Natural killer cell (primary cell): ENCODE results near the gene BTBD3. TPM values are rescaled to one million over a fixed set of nuclear protein-coding genes. Genes with fewer than 3 reads are reported as not detected.

ENCODE experiments used
- ATAC-seq, 3 donors: fragments of 150-1000 bp in 2 of 3; fragments of 200-7000 bp in 1 of 3; cut with Tn5 transposase; 1 replicate in 1 of 3; 2 replicates in 2 of 3; pipeline ENCODE4 v1.10.0; 2021; ENCODE audit warnings: mild to moderate bottlenecking in 2 of 3, moderate library complexity in 2 of 3
- DNase-seq, 2 donors: peaks; one replicate each; pipeline versions ENCODE4 v3.0.0 to v3.0.0-alpha.2; 2013 to 2021; ENCODE audit warnings: mixed read lengths in 1 of 2
- H3K27ac ChIP-seq: one replicate; pipeline ENCODE4 v1.5.1; 2013; ENCODE audit warnings: mild to moderate bottlenecking, low read length
- H3K27me3 ChIP-seq: one replicate; pipeline ENCODE4 v1.6.1; 2013; ENCODE audit warnings: low read length; ENCODE audit not compliant: control insufficient read depth, insufficient read depth
- H3K36me3 ChIP-seq: one replicate; pipeline ENCODE4 v1.6.1; 2013; ENCODE audit warnings: low read length; ENCODE audit not compliant: control insufficient read depth, insufficient read depth
- H3K4me1 ChIP-seq: one replicate; pipeline ENCODE4 v1.6.1; 2013; ENCODE audit warnings: low read length; ENCODE audit not compliant: control insufficient read depth, insufficient read depth
- H3K4me3 ChIP-seq: one replicate; pipeline ENCODE4 v1.5.1; 2013; ENCODE audit warnings: low read length
- H3K9me3 ChIP-seq: one replicate; pipeline ENCODE4 v1.6.1; 2013; ENCODE audit warnings: low read length; ENCODE audit not compliant: control insufficient read depth, insufficient read depth
- H3K27ac Mint-ChIP-seq, 2 donors: one replicate each; pipeline ENCODE4 v1.8.0; 2022; ENCODE audit warnings: mild to moderate bottlenecking in 2 of 2, mixed read lengths in 2 of 2, moderate library complexity in 1 of 2
- H3K27me3 Mint-ChIP-seq, 2 donors: one replicate each; pipeline ENCODE4 v1.8.0; 2022; ENCODE audit warnings: low read depth in 2 of 2, mixed read lengths in 2 of 2
- H3K36me3 Mint-ChIP-seq: one replicate; pipeline ENCODE4 v1.8.0; 2022; ENCODE audit warnings: mixed read lengths
- H3K4me1 Mint-ChIP-seq, 2 donors: one replicate each; pipeline ENCODE4 v1.8.0; 2022; ENCODE audit warnings: mixed read lengths in 2 of 2
- H3K4me3 Mint-ChIP-seq: one replicate; pipeline ENCODE4 v1.8.0; 2022; ENCODE audit warnings: mild to moderate bottlenecking, moderate library complexity, mixed read lengths
- H3K9me3 Mint-ChIP-seq, 2 donors: one replicate each; pipeline ENCODE4 v1.8.0; 2022; ENCODE audit warnings: mixed read lengths in 2 of 2
- WGBS: methylation state at CpG from one replicate; pipeline ENCODE4 v1.1.7; 2013; ENCODE audit warnings: missing lambda C conversion rate; ENCODE audit not compliant: insufficient coverage; 5-methylcytosine and 5-hydroxymethylcytosine counted together
- intact Hi-C: fragments of 100-400 bp; cut with micrococcal nuclease; formaldehyde crosslinking; loops from one replicate; pipeline ENCODE4 v1.14.2; 2022
- total RNA-seq, 4 donors: library from RNA; stranded (reverse); fragments of 120-200 nt in 1 of 4; gene quantifications; one replicate each; pipeline versions ENCODE4 v1.2.3 to v1.2.4, GENCODE V29; 2013 to 2022
- TF ChIP-seq, protein P1 (sequence below): fragments of 200-600 bp; IDR thresholded peaks from one replicate; pipeline ENCODE4 v1.8.0; 2022; ENCODE audit warnings: antibody characterized with exemption

Gene BTBD3
- total RNA-seq, 3 donors from 2014 or later (not counting 1 experiment from before 2014, with no cell fraction given), result 2.2 to 5.3 (median 3.8) TPM

DNA sequence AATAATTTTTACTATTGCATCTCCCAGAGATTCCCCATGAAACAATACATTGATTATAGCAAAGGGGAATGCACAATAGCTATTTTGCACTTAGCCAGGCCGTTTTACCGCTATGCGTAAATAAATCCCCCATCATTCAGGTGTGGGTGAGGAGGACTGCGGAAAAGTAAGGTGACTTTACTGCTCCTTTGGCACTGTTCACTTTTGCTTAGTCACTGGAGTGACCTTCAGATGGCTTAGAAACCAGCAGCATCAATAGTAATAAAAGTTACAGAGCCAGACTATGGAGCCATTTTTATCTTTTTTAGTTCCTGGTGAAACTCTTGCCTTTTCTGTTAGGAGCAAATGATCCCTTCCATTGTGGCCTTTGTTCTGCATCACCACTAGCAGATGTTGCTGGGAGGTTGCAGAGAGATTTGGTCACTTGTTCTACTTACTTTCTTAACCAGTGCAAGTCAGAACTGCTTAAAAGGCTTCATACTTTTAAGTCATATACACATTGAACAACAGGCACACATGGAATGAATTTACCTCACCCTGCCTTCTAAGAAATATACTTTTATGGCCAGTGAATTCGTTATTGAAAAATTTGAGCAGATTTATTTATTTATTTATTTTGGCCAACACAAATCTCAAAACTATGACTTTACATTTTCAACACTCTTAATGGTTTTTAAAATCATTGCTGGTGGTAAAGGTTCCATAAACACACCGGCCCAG lies 12.1 kb upstream of the BTBD3 start:
- H3K4me3 ChIP-seq, result no peak overlapping the region
- no peaks in the 10 kb centered on the region for H3K4me1 ChIP-seq
- no peaks in the 10 kb centered on the region for H3K27me3 Mint-ChIP-seq
- WGBS, result 99% methylated on average over 4 of the region's 6 CpGs
- TF ChIP-seq, protein P1, sequence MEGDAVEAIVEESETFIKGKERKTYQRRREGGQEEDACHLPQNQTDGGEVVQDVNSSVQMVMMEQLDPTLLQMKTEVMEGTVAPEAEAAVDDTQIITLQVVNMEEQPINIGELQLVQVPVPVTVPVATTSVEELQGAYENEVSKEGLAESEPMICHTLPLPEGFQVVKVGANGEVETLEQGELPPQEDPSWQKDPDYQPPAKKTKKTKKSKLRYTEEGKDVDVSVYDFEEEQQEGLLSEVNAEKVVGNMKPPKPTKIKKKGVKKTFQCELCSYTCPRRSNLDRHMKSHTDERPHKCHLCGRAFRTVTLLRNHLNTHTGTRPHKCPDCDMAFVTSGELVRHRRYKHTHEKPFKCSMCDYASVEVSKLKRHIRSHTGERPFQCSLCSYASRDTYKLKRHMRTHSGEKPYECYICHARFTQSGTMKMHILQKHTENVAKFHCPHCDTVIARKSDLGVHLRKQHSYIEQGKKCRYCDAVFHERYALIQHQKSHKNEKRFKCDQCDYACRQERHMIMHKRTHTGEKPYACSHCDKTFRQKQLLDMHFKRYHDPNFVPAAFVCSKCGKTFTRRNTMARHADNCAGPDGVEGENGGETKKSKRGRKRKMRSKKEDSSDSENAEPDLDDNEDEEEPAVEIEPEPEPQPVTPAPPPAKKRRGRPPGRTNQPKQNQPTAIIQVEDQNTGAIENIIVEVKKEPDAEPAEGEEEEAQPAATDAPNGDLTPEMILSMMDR, result no peak
- intact Hi-C loops, result no loop called here
- H3K36me3 Mint-ChIP-seq, result no peaks in the 10 kb centered on the region
- peaks cover 0 to 4% of the 10 kb centered on the region in 2 donors for H3K9me3 Mint-ChIP-seq
- no peaks in the 10 kb centered on the region for H3K27me3 ChIP-seq
- no peak overlapping the region for H3K27ac Mint-ChIP-seq
- no peak overlapping the region for H3K27ac ChIP-seq
- H3K36me3 ChIP-seq, result no peaks in the 10 kb centered on the region
- H3K4me1 Mint-ChIP-seq, result no peaks in the 10 kb centered on the region
- DNase-seq, result no peak
- no peak overlapping the region for H3K4me3 Mint-ChIP-seq
- no peak for ATAC-seq
- no peaks in the 10 kb centered on the region for H3K9me3 ChIP-seq

DNA sequence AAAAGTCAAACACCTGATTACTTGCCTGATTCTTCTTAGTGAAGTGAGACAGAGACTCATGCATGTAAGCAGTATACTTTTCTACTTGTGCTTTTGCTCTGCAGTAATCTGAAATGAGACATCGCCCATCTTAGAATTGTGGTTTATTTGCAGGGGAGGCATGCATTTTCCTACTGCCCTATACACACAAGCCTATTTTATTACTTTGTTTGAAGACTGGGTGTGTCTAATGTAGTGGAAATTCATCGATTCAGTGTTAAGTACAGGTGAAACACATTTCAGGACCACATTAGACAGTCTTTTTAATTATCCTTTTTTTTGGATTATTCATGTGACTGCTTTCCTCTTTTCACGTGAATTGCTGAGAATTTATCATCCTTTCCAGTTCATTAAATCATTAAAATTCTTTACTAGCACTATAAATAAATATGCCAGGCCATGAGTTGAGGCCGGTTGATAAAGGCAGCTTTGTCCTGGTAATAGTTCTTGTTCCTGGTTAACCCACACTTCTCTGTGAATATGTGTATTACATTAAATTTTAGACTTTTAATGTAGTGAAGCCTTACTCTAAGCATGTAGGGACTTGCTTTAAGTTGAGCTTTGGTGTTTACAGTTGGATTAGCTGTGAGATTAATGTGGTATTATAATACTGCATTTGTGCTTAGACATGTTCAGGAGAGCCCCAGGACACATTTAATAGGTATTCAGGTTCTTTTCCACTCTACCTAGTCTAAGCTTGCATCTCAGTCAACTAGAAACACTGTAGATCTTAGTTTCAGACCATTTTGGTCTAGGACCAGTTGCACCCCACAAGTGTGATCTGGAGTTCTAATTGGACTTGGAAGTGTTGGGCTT lies 10.8 kb upstream of the BTBD3 start:
- ATAC-seq, result no peak
- H3K4me1 Mint-ChIP-seq, result peaks cover 0 to 3% of the 10 kb centered on the region in 2 donors
- WGBS, result 78% methylated on average over 1 of the region's 4 CpGs

DNA sequence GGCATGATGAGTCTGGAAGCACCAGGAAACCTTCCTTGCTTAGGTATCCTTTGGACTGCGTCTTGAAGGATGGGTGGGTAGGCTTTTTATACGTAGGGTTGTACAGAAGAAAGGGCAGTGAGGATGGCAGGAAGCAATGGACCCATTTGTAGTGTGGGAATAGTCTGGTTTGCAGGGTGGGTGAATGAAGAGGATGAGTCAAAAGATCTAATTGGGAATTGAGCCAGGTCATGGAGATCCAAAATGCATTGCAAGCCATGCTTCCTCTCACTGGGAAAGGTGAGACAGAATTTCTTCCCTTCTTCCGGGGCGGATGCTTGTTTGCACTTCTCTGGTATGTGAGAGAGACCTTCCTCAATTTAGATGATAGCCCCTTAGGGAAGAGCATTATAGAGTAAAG lies 10.1 kb upstream of the BTBD3 start:
- Mint-ChIP-seq H3K4me1 (peaks cover 0 to 8% of the 10 kb centered on the region in 2 donors), H3K27me3 (no peaks in the 10 kb centered on the region), H3K4me3 (no peak overlapping the region), H3K9me3 (peaks cover 0 to 4% of the 10 kb centered on the region in 2 donors), H3K27ac (no peak overlapping the region), H3K36me3 (no peaks in the 10 kb centered on the region)
- TF ChIP-seq, protein P1, result no peak
- H3K4me3 ChIP-seq, result no peak overlapping the region
- H3K9me3 ChIP-seq, result peaks cover 3% of the 10 kb centered on the region
- no peak for ATAC-seq
- no peak for DNase-seq
- no peaks in the 10 kb centered on the region for H3K36me3 ChIP-seq
- no peaks in the 10 kb centered on the region for H3K27me3 ChIP-seq
- 93% methylated on average over 2 of the region's 4 CpGs for WGBS
- H3K4me1 ChIP-seq, result no peaks in the 10 kb centered on the region
- H3K27ac ChIP-seq, result no peak overlapping the region
- intact Hi-C loops, result no loop called here

More for the DNA sequence above, 10.8 kb upstream of the BTBD3 start:
- intact Hi-C loops, result no loop called here
- no peaks in the 10 kb centered on the region for H3K27me3 ChIP-seq
- no peaks in the 10 kb centered on the region for H3K4me1 ChIP-seq
- Mint-ChIP-seq H3K27ac (no peak overlapping the region), H3K4me3 (no peak overlapping the region), H3K36me3 (no peaks in the 10 kb centered on the region), H3K27me3 (no peaks in the 10 kb centered on the region), H3K9me3 (peaks cover 0 to 4% of the 10 kb centered on the region in 2 donors)
- no peak overlapping the region for H3K27ac ChIP-seq
- no peak for DNase-seq
- TF ChIP-seq, protein P1, result no peak
- H3K36me3 ChIP-seq, result no peaks in the 10 kb centered on the region
- no peak overlapping the region for H3K4me3 ChIP-seq
- H3K9me3 ChIP-seq, result no peaks in the 10 kb centered on the region
